Measurements from ENCODE around the gene STARD7.

The STARD7 gene

DNA sequence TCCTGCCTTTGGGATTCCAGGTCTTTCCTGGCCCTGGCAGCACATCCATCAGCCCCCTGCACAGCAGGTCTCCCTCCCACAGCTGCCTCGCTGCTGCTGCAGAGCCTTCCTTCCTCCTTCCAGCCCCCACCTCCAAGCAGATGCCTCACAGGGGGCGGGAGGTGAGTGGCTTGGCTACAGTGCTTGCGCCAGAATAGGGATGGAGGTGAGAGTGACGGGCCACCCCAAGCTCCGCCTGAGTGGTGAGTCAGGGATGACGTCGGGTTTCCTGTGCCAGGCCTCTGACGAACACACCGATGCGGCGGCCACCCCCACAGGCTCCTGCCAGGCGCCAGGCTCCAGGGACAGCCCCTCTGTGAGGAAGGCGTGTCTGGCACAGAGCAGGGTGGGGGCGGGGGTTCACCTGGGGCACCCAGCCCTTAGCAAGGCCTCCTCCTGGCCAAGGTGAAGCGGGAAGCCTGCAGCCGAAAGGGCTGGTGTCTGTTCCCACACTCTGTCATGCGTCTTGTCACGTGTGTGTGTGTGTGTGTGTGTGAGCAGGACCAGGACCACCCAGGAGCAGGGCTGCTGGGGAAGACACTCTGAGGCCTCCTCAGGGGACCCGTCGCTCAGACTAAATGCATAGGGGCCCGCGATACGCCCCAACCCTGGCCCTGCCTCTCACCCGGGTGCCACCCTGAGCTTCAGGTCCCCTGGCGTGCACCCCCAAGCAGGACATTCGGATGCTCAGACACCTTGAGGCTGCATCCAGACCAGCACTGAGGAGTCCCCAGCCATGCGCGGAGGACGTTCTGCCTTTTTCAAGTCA, 60.0 kb downstream of the STARD7 start:
- H2BK120ac ChIP-seq (ENCODE audit: low read depth, low read length) = no peak overlapping the region
- peak overlapping the region; percentile 25 for H3K9ac ChIP-seq (ENCODE audit: low read length)
- H3K56ac ChIP-seq (ENCODE audit: low read length) = peak overlapping the region; percentile 78
- no peak overlapping the region for H3K4ac ChIP-seq (ENCODE audit: low read depth, low read length)
- no peaks in the 10 kb centered on the region for H3K79me2 ChIP-seq (ENCODE audit: control insufficient read depth, insufficient read depth, low read length)
- no peaks in the 10 kb centered on the region for H3K36me3 ChIP-seq (ENCODE audit: control insufficient read depth, insufficient read depth, low read length)
- no peaks in the 10 kb centered on the region for H3K27me3 ChIP-seq (ENCODE audit: insufficient read depth, low read length, poor library complexity)
- no peak overlapping the region for H2BK5ac ChIP-seq (ENCODE audit: low read length)
- peak overlapping the region; percentile 17 for H3K4me2 ChIP-seq (ENCODE audit: low read length)
- H3K4me3 ChIP-seq (ENCODE audit: low read length) = no peak overlapping the region
- no peak overlapping the region for H2BK15ac ChIP-seq (replicated peaks; ENCODE audit: low read depth)
- no peak overlapping the region for H2AK5ac ChIP-seq (ENCODE audit: low read length)
- H3K27ac ChIP-seq (ENCODE audit: low read depth, low read length) = no peak overlapping the region
- H3K18ac ChIP-seq (ENCODE audit: low read length) = no peak overlapping the region
- no peak overlapping the region for H4K8ac ChIP-seq (ENCODE audit: low read depth, low read length)
- no peak overlapping the region for H4K5ac ChIP-seq (ENCODE audit: low read length)
- H3K79me1 ChIP-seq (ENCODE audit: low read length) = no peaks in the 10 kb centered on the region
- no CpG with 5 or more reads among the region's 29 CpGs for WGBS (ENCODE audit: extremely low coverage, insufficient coverage, low lambda C conversion rate)
- no peak overlapping the region for H3K23ac ChIP-seq (ENCODE audit: low read length)
- peaks cover 5% of the 10 kb centered on the region for H3K4me1 ChIP-seq (ENCODE audit: control insufficient read depth, low read depth, low read length)
- DNase-seq = peak; percentile 98

DNA sequence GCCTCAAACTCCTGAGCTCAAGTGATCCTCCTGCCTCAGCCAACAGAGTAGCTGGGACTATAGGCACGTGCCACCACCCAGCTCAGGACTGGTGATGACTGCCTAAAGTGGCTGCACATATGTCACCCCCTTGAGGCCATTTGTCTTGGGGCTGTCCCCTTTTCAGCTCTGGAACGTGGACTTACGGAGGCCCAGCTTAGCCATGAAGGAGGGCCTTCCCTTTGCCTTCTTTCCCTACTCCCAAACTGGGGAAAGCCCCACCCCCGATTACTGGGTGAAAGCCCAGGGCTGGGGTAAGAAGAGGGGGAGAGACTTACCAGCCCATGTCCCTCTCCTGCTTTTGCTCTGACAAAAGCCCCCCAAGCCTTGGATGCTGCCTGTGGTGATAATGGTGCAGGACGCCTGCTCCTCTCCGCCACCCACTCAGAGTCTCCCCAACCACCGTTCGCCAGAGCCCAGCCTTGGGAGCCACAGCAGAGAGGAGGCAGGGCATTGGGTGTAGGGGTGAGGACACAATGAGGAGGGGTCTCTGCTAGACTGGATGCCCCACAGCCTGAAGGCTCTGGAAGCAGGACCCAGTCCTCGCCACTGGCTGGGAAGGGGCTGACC, 60.9 kb downstream of the STARD7 start:
- H3K27ac ChIP-seq (ENCODE audit: low read depth, low read length) = no peak overlapping the region
- H3K79me2 ChIP-seq (ENCODE audit: control insufficient read depth, insufficient read depth, low read length) = no peaks in the 10 kb centered on the region
- no peak overlapping the region for H3K18ac ChIP-seq (ENCODE audit: low read length)
- H3K4ac ChIP-seq (ENCODE audit: low read depth, low read length) = no peak overlapping the region
- H3K23ac ChIP-seq (ENCODE audit: low read length) = no peak overlapping the region
- no peaks in the 10 kb centered on the region for H3K36me3 ChIP-seq (ENCODE audit: control insufficient read depth, insufficient read depth, low read length)
- no peaks in the 10 kb centered on the region for H3K27me3 ChIP-seq (ENCODE audit: insufficient read depth, low read length, poor library complexity)
- H4K8ac ChIP-seq (ENCODE audit: low read depth, low read length) = no peak overlapping the region
- no CpG with 5 or more reads among the region's 9 CpGs for WGBS (ENCODE audit: extremely low coverage, insufficient coverage, low lambda C conversion rate)
- no peak overlapping the region for H3K9ac ChIP-seq (ENCODE audit: low read length)
- no peaks in the 10 kb centered on the region for H3K79me1 ChIP-seq (ENCODE audit: low read length)
- no peak overlapping the region for H2BK5ac ChIP-seq (ENCODE audit: low read length)
- H2BK120ac ChIP-seq (ENCODE audit: low read depth, low read length) = no peak overlapping the region
- no peak overlapping the region for H2AK5ac ChIP-seq (ENCODE audit: low read length)
- peak; percentile 35 for DNase-seq
- no peak overlapping the region for H3K4me2 ChIP-seq (ENCODE audit: low read length)
- H2BK15ac ChIP-seq (replicated peaks; ENCODE audit: low read depth) = no peak overlapping the region
- H3K4me3 ChIP-seq (ENCODE audit: low read length) = no peak overlapping the region
- H4K5ac ChIP-seq (ENCODE audit: low read length) = no peak overlapping the region
- peaks cover 5% of the 10 kb centered on the region for H3K4me1 ChIP-seq (ENCODE audit: control insufficient read depth, low read depth, low read length)
- peak overlapping the region; percentile 45 for H3K56ac ChIP-seq (ENCODE audit: low read length)

- no peak overlapping the region for H3K9ac ChIP-seq (ENCODE audit: low read length)
- H3K4me2 ChIP-seq (ENCODE audit: low read length) = no peak overlapping the region
- no peak overlapping the region for H3K27ac ChIP-seq (ENCODE audit: low read depth, low read length)
- no peaks in the 10 kb centered on the region for H3K36me3 ChIP-seq (ENCODE audit: control insufficient read depth, insufficient read depth, low read length)
- H3K79me2 ChIP-seq (ENCODE audit: control insufficient read depth, insufficient read depth, low read length) = no peaks in the 10 kb centered on the region
- H2BK5ac ChIP-seq (ENCODE audit: low read length) = no peak overlapping the region
- DNase-seq = peak; percentile 46
- peak overlapping the region; percentile 53 for H3K23ac ChIP-seq (ENCODE audit: low read length)
- H3K79me1 ChIP-seq (ENCODE audit: low read length) = no peaks in the 10 kb centered on the region
- no peak overlapping the region for H3K4ac ChIP-seq (ENCODE audit: low read depth, low read length)
- WGBS (ENCODE audit: extremely low coverage, insufficient coverage, low lambda C conversion rate) = no CpG with 5 or more reads among the region's 9 CpGs
- H3K56ac ChIP-seq (ENCODE audit: low read length) = peak overlapping the region; percentile 56
- no peak overlapping the region for H2BK120ac ChIP-seq (ENCODE audit: low read depth, low read length)
- no peak overlapping the region for H2BK15ac ChIP-seq (replicated peaks; ENCODE audit: low read depth)
- no peak overlapping the region for H2AK5ac ChIP-seq (ENCODE audit: low read length)
- H3K18ac ChIP-seq (ENCODE audit: low read length) = no peak overlapping the region
- no peak overlapping the region for H4K8ac ChIP-seq (ENCODE audit: low read depth, low read length)
- no peaks in the 10 kb centered on the region for H3K27me3 ChIP-seq (ENCODE audit: insufficient read depth, low read length, poor library complexity)
- H4K5ac ChIP-seq (ENCODE audit: low read length) = no peak overlapping the region
- H3K4me3 ChIP-seq (ENCODE audit: low read length) = no peak overlapping the region
- peaks cover 5% of the 10 kb centered on the region for H3K4me1 ChIP-seq (ENCODE audit: control insufficient read depth, low read depth, low read length)
Measured at GRCh38 chr2:96146881-96147592, 61.6 kb downstream of the STARD7 start.

DNA sequence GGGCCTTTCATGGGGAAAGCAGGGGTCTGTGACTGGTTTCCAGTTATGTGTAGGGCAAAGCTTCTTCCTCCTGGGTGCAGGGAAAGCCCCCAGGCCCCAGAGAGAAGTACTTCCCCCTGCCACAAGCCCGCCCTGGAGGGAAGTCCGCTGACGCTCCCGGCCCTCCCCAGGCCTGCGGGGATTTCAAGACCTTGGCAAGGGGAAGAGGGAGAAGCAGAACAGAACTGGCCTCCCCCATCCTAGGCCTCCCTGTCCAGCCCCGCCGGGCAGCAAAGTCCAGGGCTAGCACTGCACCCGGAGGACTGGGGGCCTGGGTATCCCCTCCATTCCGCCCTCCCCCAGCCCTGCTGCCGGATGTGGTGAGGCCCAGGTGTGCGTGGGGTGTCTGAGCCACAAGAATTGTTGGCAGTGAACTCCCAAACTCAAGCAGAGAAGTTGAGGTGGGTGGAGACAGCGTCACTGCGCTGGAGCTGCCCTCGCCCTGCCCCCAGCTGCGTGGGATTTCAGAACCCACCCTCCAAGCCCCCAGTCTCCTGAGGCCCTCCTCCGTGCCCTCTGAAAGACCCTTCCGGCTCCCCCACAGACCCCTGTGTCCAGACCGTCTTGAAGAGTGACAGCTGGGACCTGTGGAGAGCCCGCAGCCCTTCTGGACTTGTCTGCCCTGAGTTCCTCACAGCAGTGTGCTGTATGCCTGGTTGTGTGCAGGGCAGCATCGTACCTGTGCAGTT, 62.3 kb downstream of the STARD7 start:
- H3K79me2 ChIP-seq (ENCODE audit: control insufficient read depth, insufficient read depth, low read length) = no peaks in the 10 kb centered on the region
- H3K79me1 ChIP-seq (ENCODE audit: low read length) = no peaks in the 10 kb centered on the region
- peak; percentile 31 for DNase-seq
- H3K4me1 ChIP-seq (ENCODE audit: control insufficient read depth, low read depth, low read length) = peaks cover 5% of the 10 kb centered on the region
- H3K56ac ChIP-seq (ENCODE audit: low read length) = peak overlapping the region; percentile 56
- no peak overlapping the region for H3K4me3 ChIP-seq (ENCODE audit: low read length)
- H3K23ac ChIP-seq (ENCODE audit: low read length) = peak overlapping the region; percentile 53
- H3K18ac ChIP-seq (ENCODE audit: low read length) = no peak overlapping the region
- no peak overlapping the region for H3K4me2 ChIP-seq (ENCODE audit: low read length)
- H2BK120ac ChIP-seq (ENCODE audit: low read depth, low read length) = no peak overlapping the region
- H2AK5ac ChIP-seq (ENCODE audit: low read length) = no peak overlapping the region
- H2BK15ac ChIP-seq (replicated peaks; ENCODE audit: low read depth) = no peak overlapping the region
- no peaks in the 10 kb centered on the region for H3K27me3 ChIP-seq (ENCODE audit: insufficient read depth, low read length, poor library complexity)
- H3K4ac ChIP-seq (ENCODE audit: low read depth, low read length) = no peak overlapping the region
- H3K27ac ChIP-seq (ENCODE audit: low read depth, low read length) = no peak overlapping the region
- H3K36me3 ChIP-seq (ENCODE audit: control insufficient read depth, insufficient read depth, low read length) = no peaks in the 10 kb centered on the region
- H4K8ac ChIP-seq (ENCODE audit: low read depth, low read length) = no peak overlapping the region
- no peak overlapping the region for H3K9ac ChIP-seq (ENCODE audit: low read length)
- WGBS (ENCODE audit: extremely low coverage, insufficient coverage, low lambda C conversion rate) = no CpG with 5 or more reads among the region's 20 CpGs
- no peak overlapping the region for H2BK5ac ChIP-seq (ENCODE audit: low read length)
- H4K5ac ChIP-seq (ENCODE audit: low read length) = no peak overlapping the region

DNA sequence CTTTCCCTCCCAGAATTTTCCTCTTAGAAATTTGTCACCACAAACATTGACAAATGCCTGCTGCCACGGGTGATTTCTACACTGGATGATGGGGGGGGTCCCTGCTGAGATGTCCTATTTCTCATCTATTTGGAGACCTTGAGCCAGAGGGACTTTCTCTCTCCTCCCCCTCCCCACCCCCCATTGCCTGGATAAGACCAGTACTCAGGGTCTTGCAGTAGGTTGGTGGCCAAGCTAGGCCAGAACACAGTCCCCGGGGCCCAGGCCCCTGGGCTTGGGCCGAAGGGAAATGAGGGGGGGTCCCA, 62.8 kb downstream of the STARD7 start:
- no peak overlapping the region for H2BK5ac ChIP-seq (ENCODE audit: low read length)
- H2AK5ac ChIP-seq (ENCODE audit: low read length) = no peak overlapping the region
- no peak overlapping the region for H4K5ac ChIP-seq (ENCODE audit: low read length)
- H3K23ac ChIP-seq (ENCODE audit: low read length) = no peak overlapping the region
- no peak overlapping the region for H3K4ac ChIP-seq (ENCODE audit: low read depth, low read length)
- no CpG with 5 or more reads among the region's 3 CpGs for WGBS (ENCODE audit: extremely low coverage, insufficient coverage, low lambda C conversion rate)
- H3K36me3 ChIP-seq (ENCODE audit: control insufficient read depth, insufficient read depth, low read length) = no peaks in the 10 kb centered on the region
- H2BK15ac ChIP-seq (replicated peaks; ENCODE audit: low read depth) = no peak overlapping the region
- no peak overlapping the region for H3K27ac ChIP-seq (ENCODE audit: low read depth, low read length)
- H3K4me1 ChIP-seq (ENCODE audit: control insufficient read depth, low read depth, low read length) = peaks cover 5% of the 10 kb centered on the region
- H3K18ac ChIP-seq (ENCODE audit: low read length) = no peak overlapping the region
- H3K4me3 ChIP-seq (ENCODE audit: low read length) = no peak overlapping the region
- H3K4me2 ChIP-seq (ENCODE audit: low read length) = no peak overlapping the region
- no peaks in the 10 kb centered on the region for H3K79me2 ChIP-seq (ENCODE audit: control insufficient read depth, insufficient read depth, low read length)
- H3K79me1 ChIP-seq (ENCODE audit: low read length) = no peaks in the 10 kb centered on the region
- peak overlapping the region; percentile 54 for H3K56ac ChIP-seq (ENCODE audit: low read length)
- H3K27me3 ChIP-seq (ENCODE audit: insufficient read depth, low read length, poor library complexity) = no peaks in the 10 kb centered on the region
- no peak overlapping the region for H4K8ac ChIP-seq (ENCODE audit: low read depth, low read length)
- peak; percentile 30 for DNase-seq
- peak overlapping the region; percentile 34 for H3K9ac ChIP-seq (ENCODE audit: low read length)
- H2BK120ac ChIP-seq (ENCODE audit: low read depth, low read length) = no peak overlapping the region
